Mucosa of rectum (tissue), 2 donors: ENCODE results near the gene ZNF597.

Source experiments
- H3K27ac ChIP-seq, 2 donors: one replicate each; pipeline ENCODE4 v1.7.0; 2013; ENCODE audit warnings: inconsistent platforms in 2 of 2, low read depth in 2 of 2, low read length in 2 of 2
- H3K27me3 ChIP-seq, 2 donors: one replicate each; pipeline ENCODE4 v1.7.0; 2013; ENCODE audit warnings: low read length in 2 of 2; ENCODE audit not compliant: control insufficient read depth in 2 of 2, insufficient read depth in 2 of 2
- H3K36me3 ChIP-seq, 2 donors: one replicate each; pipeline ENCODE4 v1.7.0; 2013; ENCODE audit warnings: low read length in 2 of 2; ENCODE audit not compliant: control insufficient read depth in 2 of 2, insufficient read depth in 2 of 2
- H3K4me1 ChIP-seq, 2 donors: one replicate each; pipeline ENCODE4 v1.7.0; 2013; ENCODE audit warnings: low read length in 2 of 2, mild to moderate bottlenecking in 1 of 2; ENCODE audit not compliant: control insufficient read depth in 2 of 2, insufficient read depth in 2 of 2
- H3K4me3 ChIP-seq, 2 donors: one replicate each; pipeline ENCODE4 v1.7.0; 2013; ENCODE audit warnings: low read length in 2 of 2
- H3K9ac ChIP-seq, 2 donors: one replicate each; pipeline ENCODE4 v1.7.0; 2013; ENCODE audit warnings: low read length in 2 of 2, low read depth in 1 of 2, mild to moderate bottlenecking in 1 of 2
- H3K9me3 ChIP-seq, 2 donors: one replicate each; pipeline ENCODE4 v1.7.0; 2013; ENCODE audit warnings: low read length in 2 of 2; ENCODE audit not compliant: control insufficient read depth in 2 of 2
- donor health status: healthy.
- donor health status: Normal muscosa, but diverticular disease.

The ZNF597 gene, protein sequence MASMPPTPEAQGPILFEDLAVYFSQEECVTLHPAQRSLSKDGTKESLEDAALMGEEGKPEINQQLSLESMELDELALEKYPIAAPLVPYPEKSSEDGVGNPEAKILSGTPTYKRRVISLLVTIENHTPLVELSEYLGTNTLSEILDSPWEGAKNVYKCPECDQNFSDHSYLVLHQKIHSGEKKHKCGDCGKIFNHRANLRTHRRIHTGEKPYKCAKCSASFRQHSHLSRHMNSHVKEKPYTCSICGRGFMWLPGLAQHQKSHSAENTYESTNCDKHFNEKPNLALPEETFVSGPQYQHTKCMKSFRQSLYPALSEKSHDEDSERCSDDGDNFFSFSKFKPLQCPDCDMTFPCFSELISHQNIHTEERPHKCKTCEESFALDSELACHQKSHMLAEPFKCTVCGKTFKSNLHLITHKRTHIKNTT

DNA sequence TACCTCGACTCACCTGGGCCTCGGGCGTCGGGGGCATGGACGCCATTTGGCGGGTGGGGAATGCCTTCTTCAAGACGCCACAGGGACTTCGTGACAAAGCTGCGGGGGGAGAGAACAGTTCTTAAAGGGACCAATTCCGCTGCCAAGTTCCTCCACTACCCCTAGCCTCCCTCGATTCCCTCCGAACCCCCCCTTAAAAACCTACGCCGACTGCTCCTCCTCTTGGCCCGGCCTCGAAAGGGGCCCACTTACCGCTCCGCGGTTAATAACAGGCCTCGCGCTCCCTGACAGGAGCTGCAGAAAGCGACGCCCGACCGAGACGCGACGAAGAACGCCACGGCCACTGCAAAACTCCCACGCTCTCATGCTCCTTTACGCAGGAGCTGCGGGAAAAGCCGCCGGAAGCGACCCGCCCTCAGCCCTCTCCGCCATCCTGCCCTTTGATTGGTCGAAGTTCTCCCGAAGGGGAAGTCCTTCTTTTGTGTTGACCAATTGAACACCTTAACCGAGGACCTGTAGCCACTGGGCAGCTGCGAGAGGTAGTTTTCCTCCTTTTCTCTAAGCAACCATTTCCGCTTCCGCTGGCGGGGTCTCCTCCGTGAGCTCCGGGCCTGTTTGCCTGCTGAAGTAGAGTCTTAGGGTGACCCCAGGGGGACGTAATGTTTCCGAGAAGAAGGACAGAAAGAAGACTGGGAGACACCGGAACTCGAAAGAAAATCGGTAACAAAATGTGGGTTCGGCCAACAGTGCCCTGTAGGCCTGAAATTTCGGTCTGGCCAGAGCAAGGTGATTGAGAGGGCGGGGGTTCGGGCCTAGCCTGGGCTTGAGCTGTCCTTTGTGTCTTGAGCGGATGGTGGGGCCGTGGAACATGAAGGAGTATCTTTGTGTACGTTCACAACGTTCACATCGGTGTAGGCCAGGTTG is at the start of gene ZNF597, which contains the start of gene NAA60:
ZNF597 (minus strand) TSS at position 397 of the 924 bp plus-strand sequence; CDS start at position 46, 351 bp downstream.
NAA60 (plus strand) TSS at position 573 of the 924 bp plus-strand sequence. CDS start 32,548 bp downstream, outside the sequence.
- peaks cover 8 to 12% of the 10 kb centered on the region in 2 donors for H3K4me1 ChIP-seq
- H3K27ac ChIP-seq = peak within 1 kb of the TSS; percentile 80 to 82
- H3K9me3 ChIP-seq = peaks cover 0 to 4% of the 10 kb centered on the region in 2 donors
- peaks cover 0 to 7% of the 10 kb centered on the region in 2 donors for H3K36me3 ChIP-seq
- H3K9ac ChIP-seq = peak within 1 kb of the TSS; percentile 73 to 77
- peak within 1 kb of the TSS; percentile 68 to 84 for H3K4me3 ChIP-seq
- H3K27me3 ChIP-seq = no peaks in the 10 kb centered on the region

DNA sequence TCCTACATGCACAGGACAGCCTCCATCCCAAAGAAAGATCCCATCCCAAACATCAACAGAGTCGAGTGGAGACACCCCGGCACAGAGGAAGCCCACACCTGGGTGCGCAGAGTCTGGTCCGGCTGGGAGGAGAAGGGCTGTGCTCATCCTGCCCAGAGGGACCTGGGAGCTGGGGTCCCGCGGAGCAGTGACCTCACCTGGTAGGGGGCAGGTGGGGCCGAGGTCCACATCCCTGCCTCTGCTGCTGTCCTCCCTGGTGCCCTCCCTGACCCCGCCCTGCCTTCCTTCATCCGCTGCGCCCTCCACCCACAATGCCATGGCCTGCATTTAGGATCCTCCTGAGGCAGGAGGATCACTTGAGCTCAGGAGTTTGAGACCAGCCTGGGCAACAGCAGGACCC is 49.1 kb upstream of the ZNF597 start:
- Histone ChIP-seq H3K4me1 (peaks cover 0 to 3% of the 10 kb centered on the region in 2 donors), H3K9ac (no peak overlapping the region), H3K27ac (no peak overlapping the region), H3K9me3 (no peaks in the 10 kb centered on the region), H3K4me3 (no peak overlapping the region), H3K36me3 (peaks cover 3 to 7% of the 10 kb centered on the region in 2 donors), H3K27me3 (no peaks in the 10 kb centered on the region)

DNA sequence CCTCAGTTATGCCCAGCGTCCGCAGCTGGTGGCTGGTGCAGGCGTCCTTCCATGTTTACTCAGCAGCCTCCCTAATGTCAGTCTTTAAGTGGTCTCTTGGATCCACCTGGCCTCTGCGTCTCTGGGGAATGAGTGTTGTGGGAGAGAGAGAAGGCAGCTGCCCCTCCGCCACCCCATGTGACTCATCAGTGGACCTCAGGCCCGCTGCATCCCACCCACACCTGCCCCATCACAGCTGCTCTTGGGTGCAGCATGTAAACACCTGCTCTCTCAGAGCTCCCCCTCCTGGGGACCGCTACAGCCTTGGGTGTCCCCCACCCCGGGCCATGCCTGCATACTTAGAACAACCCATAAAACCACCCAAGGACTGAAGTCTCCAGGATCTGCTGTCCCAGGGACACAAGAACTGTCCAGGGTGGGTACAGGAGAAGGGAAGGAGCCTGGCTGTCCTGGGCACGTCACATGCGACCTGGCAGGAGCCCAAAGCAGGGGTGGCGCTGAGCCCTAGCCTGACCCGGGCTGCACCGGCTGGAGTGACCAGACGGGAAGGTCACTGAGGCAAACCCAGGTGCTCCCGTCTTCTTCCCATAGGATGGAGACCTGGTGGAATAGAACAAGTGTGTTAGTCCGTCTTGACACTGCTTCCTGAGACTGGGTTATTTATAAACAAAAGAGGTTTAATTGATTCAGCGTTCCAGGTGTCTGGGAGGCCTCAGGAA is 47.8 kb upstream of the ZNF597 start:
- Histone ChIP-seq H3K36me3 (peaks cover 9 to 10% of the 10 kb centered on the region in 2 donors), H3K4me1 (peaks cover 0 to 3% of the 10 kb centered on the region in 2 donors), H3K27me3 (no peaks in the 10 kb centered on the region), H3K27ac (no peak overlapping the region), H3K9ac (no peak overlapping the region), H3K9me3 (no peaks in the 10 kb centered on the region), H3K4me3 (no peak overlapping the region)

DNA sequence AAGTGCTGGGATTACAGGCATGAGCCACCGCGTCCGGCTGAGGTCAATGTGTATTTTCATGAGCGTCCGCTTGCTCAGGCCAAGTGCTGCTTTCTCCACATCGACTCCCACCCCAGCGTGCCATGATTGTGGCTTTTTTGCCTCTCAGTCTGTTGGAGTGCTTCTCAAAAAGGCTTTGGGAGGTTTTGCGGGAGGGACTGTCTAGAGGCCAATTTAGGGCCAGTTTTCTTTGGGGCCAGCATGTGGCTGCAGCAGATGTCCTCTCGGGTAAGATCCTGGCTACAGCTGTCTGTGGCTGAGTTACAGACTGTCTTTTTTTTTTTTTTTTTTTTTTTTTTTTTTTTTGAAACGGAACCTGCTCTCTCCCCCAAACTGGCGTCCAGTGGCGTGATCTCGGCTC is 45.5 kb upstream of the ZNF597 start:
- Histone ChIP-seq H3K4me1 (peaks cover 0 to 3% of the 10 kb centered on the region in 2 donors), H3K36me3 (peaks cover 32% of the 10 kb centered on the region in 2 donors), H3K27me3 (no peaks in the 10 kb centered on the region), H3K9ac (no peak overlapping the region), H3K9me3 (no peaks in the 10 kb centered on the region), H3K4me3 (no peak overlapping the region), H3K27ac (no peak overlapping the region)

DNA sequence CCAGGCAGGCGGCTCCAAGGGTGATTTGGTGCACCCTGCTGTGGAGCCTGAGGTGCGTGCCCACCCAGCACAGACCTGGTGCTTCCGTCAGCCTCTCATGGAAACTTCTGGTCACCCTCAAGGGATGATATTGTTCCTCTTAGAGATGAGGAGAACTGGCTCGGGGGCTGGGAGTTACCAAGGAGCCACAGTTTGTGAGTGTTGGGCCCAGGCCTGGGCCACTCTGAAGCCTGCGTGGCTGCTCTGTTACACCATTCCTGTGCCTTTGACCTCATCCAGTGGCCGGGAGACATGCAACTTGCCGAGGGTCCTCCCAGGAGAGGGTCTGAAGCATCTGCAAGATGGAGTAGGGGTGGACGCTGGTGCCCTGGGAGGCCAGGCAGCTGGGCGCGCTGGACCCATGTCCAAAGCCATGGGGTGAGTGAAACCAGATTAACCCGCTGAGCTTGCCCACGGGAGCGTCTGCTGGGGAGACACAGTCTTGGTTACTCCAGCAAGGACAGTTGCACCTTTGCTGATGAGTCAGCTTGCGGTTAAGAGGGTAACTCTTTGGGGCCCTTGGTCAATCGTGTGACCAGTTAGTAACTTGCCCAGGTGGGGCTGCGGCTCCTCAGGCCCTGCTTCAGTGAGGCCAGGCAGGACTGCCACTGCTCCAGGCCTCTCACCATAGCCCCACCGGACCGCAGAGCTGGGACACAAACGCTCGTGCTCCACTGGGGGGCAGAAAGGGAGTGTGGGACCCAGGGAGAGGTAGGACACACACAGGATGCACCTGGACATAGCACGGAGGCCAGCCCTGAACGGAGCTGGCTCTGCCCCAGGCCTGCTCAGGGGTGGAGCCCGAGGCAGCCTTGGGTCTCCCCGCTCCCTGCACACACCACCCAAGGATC is 44.5 kb upstream of the ZNF597 start:
- H3K4me1 ChIP-seq = peaks cover 0 to 3% of the 10 kb centered on the region in 2 donors
- H3K27me3 ChIP-seq = no peaks in the 10 kb centered on the region
- H3K36me3 ChIP-seq = peaks cover 42 to 43% of the 10 kb centered on the region in 2 donors
- no peak overlapping the region for H3K9ac ChIP-seq
- H3K4me3 ChIP-seq = no peak overlapping the region
- no peaks in the 10 kb centered on the region for H3K9me3 ChIP-seq
- no peak overlapping the region for H3K27ac ChIP-seq

DNA sequence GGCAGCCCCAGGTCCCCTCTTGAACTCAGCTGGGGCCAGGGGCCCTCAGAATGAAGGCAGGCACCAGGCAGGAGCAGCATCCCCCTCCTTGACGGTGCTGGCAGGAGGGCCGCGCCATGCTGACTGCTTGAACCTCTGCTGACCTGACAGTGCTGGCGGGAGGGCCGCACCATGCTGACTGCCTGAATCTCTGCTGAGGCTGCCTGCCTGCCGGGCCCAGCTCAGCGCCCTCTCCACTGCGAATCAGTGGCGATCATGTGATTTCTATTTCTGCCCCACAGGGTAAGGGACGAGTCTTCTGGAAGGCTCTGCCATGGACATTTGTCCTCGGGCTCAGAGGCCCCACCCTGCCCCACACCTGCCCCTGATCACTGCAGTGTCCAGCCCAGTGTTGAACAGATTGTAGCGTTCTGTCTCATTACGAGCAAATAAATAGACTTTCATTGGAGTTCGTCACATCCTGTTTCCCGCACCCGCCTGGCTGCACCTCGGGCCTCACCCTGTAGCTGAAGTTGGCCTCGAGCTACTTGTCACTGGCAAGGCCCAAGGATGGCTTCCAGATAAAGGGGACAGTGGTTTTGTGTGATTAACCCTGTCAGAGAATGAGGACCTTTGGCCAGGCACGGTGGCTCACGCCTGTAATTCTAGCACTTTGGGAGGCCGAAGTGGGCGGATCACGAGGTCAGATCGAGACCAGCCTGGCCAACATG is 43.4 kb upstream of the ZNF597 start:
- H3K36me3 ChIP-seq = peaks cover 52 to 53% of the 10 kb centered on the region in 2 donors

DNA sequence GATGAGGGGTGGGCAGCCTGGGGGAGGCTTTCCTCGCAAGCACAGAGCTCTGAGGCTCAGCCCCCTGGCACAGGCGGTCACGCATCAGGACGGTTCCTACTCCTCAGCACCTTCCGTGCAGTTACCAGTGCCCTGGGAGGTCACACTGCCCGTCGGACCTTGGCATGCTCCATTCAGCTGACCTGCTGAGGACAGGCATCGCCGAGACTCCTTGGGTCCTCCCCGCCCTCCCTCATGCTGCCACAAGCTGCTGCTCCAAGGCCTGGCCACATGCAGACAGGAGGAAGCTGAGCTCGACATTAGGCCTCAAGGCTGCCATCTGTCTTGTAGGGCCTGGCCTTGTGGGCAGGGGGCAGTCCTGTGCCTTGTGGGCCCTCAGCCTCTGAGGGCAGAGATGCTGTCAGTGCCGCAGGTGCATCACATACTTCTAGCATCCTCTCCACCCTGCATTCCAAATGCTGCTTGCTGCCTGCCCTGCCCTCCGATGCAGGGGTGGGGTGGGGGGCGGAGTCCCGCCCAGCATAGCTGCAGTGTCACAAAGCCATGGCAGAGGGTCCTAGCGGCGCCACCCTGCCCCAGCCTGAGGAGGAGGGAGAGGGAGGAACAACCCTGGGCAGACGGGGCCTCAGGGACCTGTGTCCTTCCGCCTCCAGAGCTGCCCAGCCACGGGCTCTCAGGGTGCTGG is 42.7 kb upstream of the ZNF597 start:
- Histone ChIP-seq H3K27me3 (no peaks in the 10 kb centered on the region), H3K36me3 (peaks cover 56 to 60% of the 10 kb centered on the region in 2 donors), H3K4me1 (peaks cover 0 to under 1% of the 10 kb centered on the region in 2 donors), H3K9ac (no peak overlapping the region), H3K27ac (peak overlapping the region in 1 of 2 donors; percentile 21), H3K9me3 (no peaks in the 10 kb centered on the region), H3K4me3 (no peak overlapping the region)

More for the DNA sequence above, 43.4 kb upstream of the ZNF597 start:
- Histone ChIP-seq H3K4me3 (no peak overlapping the region), H3K27me3 (no peaks in the 10 kb centered on the region), H3K4me1 (peaks cover 0 to 3% of the 10 kb centered on the region in 2 donors), H3K27ac (peak overlapping the region in 1 of 2 donors; percentile 21), H3K9ac (no peak overlapping the region), H3K9me3 (no peaks in the 10 kb centered on the region)

DNA sequence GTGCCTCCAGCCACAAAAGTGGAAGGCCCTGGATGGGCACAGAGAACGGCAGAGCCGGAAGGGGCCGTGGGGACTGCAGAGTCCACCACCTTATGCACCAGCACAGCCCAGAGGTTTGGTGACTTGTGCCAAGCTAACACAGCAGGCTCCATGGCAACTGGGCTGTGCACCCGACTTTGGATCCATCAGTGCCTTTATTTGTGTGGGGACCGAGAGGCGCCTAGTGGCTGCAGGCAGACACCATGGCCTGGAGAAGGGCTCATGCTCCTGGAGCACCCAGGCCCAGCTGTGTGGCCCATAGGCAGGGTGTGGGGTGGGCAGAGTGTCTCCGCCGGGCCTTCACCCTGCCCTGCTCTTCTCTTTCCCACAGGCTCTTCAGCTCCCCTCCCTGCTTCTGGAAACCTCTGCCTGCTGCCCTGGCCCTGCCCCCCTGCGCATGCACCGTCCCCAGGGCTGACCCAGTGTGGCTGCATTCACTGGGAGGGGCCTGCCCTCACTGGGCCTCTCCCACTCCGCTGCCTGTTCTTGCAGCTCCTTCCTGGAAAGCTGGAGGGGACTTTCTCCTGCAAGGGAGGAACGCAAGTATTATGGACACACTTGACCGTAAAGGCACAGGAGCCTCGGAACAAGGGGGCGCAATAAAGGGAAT is 41.9 kb upstream of the ZNF597 start:
- Histone ChIP-seq H3K9ac (no peak overlapping the region), H3K27ac (no peak overlapping the region)

More for the DNA sequence above, 41.9 kb upstream of the ZNF597 start:
- no peak overlapping the region for H3K4me3 ChIP-seq
- H3K36me3 ChIP-seq = peaks cover 56 to 64% of the 10 kb centered on the region in 2 donors
- no peaks in the 10 kb centered on the region for H3K27me3 ChIP-seq
- H3K4me1 ChIP-seq = no peaks in the 10 kb centered on the region
- no peaks in the 10 kb centered on the region for H3K9me3 ChIP-seq
